GM18517 (cell line): Measurements from ENCODE around the gene TMEM167A.
A peak's percentile ranks its signal among the peaks of the same experiment; 100 is the strongest.
"Not testable (repeated sequence)": the region's sequence is repeated elsewhere in the genome, so short reads cannot be mapped to it uniquely, and the experiment has no call there.

Experiments
- ATAC-seq: cut with Tn5 transposase; IDR thresholded peaks from one replicate; pipeline ENCODE4 v1.9.1; 2021; ENCODE audit warnings: mild to moderate bottlenecking, moderate library complexity; ENCODE audit not compliant: unreplicated experiment

The TMEM167A gene

GRCh38 chr5:83092619-83093018 lies 15.4 kb upstream of the TMEM167A start:
- ATAC-seq: no peak

GRCh38 chr5:83090169-83090568 lies 13.0 kb upstream of the TMEM167A start:
- no peak for ATAC-seq

GRCh38 chr5:83085106-83085505 lies 7.9 kb upstream of the TMEM167A start:
- no peak for ATAC-seq

- no peak for ATAC-seq
Measured at GRCh38 chr5:83084336-83084735, 7.1 kb upstream of the TMEM167A start.

GRCh38 chr5:83082750-83083149 lies 5.6 kb upstream of the TMEM167A start:
- no peak for ATAC-seq

- ATAC-seq: peak; percentile 3
Measured at GRCh38 chr5:83077662-83078261, 568 bp upstream of the TMEM167A start.

GRCh38 chr5:83072966-83073365 lies 4.2 kb downstream of the TMEM167A start:
- no peak for ATAC-seq

- ATAC-seq: no peak
Measured at GRCh38 chr5:83071286-83072051, 5.7 kb downstream of the TMEM167A start.

GRCh38 chr5:83069096-83069799 lies 7.9 kb downstream of the TMEM167A start:
- ATAC-seq: no peak

- not testable (repeated sequence) for ATAC-seq
Measured at GRCh38 chr5:83067377-83067776, 9.8 kb downstream of the TMEM167A start.

- no peak for ATAC-seq
Measured at GRCh38 chr5:83066548-83067110, 10.6 kb downstream of the TMEM167A start.

- ATAC-seq: no peak
Measured at GRCh38 chr5:83059341-83059740, 17.9 kb downstream of the TMEM167A start.

GRCh38 chr5:83058726-83059125 lies 18.5 kb downstream of the TMEM167A start:
- no peak for ATAC-seq

- ATAC-seq: no peak
Measured at GRCh38 chr5:83055166-83055565, 22.0 kb downstream of the TMEM167A start.

- ATAC-seq: no peak
Measured at GRCh38 chr5:83050723-83051340, 26.4 kb downstream of the TMEM167A start.

- ATAC-seq: no peak
Measured at GRCh38 chr5:83049370-83049885, 27.8 kb downstream of the TMEM167A start.

- no peak for ATAC-seq
Measured at GRCh38 chr5:83048811-83049210, 28.4 kb downstream of the TMEM167A start.

- ATAC-seq: no peak
Measured at GRCh38 chr5:83048277-83048676, 28.9 kb downstream of the TMEM167A start.

- ATAC-seq: no peak
Measured at GRCh38 chr5:83044926-83045325, 32.3 kb downstream of the TMEM167A start.

- no peak for ATAC-seq
Measured at GRCh38 chr5:83042507-83042906, 34.7 kb downstream of the TMEM167A start.

- no peak for ATAC-seq
Measured at GRCh38 chr5:83038924-83039323, 38.3 kb downstream of the TMEM167A start.
